Breast epithelium (tissue), 3 donors: ENCODE data around the gene AOC1.

Experiments used
- CTCF ChIP-seq, 3 donors: fragments of 450-650 bp; IDR thresholded peaks; one replicate each; pipeline ENCODE4 v1.5.1; 2016 to 2017; ENCODE audit warnings: antibody characterized with exemption in 3 of 3, mild to moderate bottlenecking in 3 of 3, moderate library complexity in 3 of 3
- POLR2A ChIP-seq: fragments of 450-650 bp; IDR thresholded peaks from one replicate; pipeline ENCODE4 v1.6.1; 2016; ENCODE audit warnings: antibody characterized with exemption, mild to moderate bottlenecking, moderate library complexity

DNA sequence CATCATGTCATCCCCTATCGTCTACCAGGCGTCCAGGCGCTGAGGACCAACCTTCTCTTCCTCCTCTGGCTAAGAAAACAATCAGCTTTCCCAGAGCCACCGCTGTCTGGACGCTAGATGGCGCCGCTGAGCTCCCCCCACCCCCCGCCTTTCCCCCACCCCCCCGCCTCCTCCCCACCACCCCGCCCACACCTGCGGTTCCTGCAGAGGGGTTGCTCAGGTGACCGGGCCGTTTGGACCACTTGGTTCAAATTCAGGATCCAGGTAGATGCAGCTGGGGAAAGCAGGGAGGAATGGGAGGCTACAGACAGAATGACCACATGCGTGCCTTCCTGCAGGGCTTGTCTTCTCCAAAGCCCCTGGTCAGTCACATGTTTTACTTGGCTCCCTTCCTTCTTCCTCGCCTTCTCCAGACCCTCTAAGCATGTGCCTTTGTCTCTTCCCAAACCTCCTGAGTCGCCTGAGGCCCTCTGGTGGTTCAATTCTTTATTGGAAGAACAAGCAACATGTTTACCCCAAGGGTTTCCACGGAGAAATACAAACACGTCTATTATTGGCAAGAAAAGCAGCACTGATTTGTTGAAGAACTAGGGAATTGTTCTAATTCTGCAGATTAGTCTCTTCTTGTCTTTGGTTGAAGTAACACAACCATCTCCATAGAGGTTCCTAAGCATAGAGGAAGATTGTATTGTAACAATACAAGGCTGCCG, 24.7 kb downstream of the AOC1 start:
- peak; percentile 40 to 65 (median 41) for TF ChIP-seq CTCF (IDR thresholded peaks at IDR 0.05)
- no peak for TF ChIP-seq POLR2A
